DMS79 (cell line): ENCODE results near the gene CBX8.
"Not testable (repeated sequence)": the region's sequence is repeated elsewhere in the genome, so short reads cannot be mapped to it uniquely, and the experiment has no call there.

ENCODE experiments used
- DNase-seq: peaks from one replicate; lab custom pipeline; 2025; lab: John Stamatoyannopoulos, UW

The CBX8 gene

GRCh38 chr17:79779084-79779529 lies 17.8 kb downstream of the CBX8 start:
- no peak for DNase-seq

- no peak for DNase-seq
Observed at GRCh38 chr17:79778504-79779083, 18.3 kb downstream of the CBX8 start.

GRCh38 chr17:79777894-79778503 lies 18.9 kb downstream of the CBX8 start, which contains the start of gene CBX2:
TSS of gene CBX2 (plus strand) at chr17:79778148. CDS start at chr17:79778236, 88 bp downstream.
- no peak for DNase-seq

- peak; percentile 30 for DNase-seq
Observed at GRCh38 chr17:79777120-79777893, 19.6 kb downstream of the CBX8 start.

GRCh38 chr17:79776376-79777119 lies 20.3 kb downstream of the CBX8 start:
- DNase-seq = no peak

- DNase-seq = no peak
Observed at GRCh38 chr17:79775632-79776031, 21.2 kb downstream of the CBX8 start.

- no peak for DNase-seq
Observed at GRCh38 chr17:79774561-79774975, 22.3 kb downstream of the CBX8 start.

- not testable (repeated sequence) for DNase-seq
Observed at GRCh38 chr17:79772726-79773125, 24.2 kb downstream of the CBX8 start.

- DNase-seq = no peak
Observed at GRCh38 chr17:79771276-79771675, 25.6 kb downstream of the CBX8 start.

GRCh38 chr17:79769570-79770506 lies 27.0 kb downstream of the CBX8 start:
- DNase-seq = no peak

- no peak for DNase-seq
Observed at GRCh38 chr17:79765708-79766107, 31.2 kb downstream of the CBX8 start.

GRCh38 chr17:79761894-79762589 lies 34.8 kb downstream of the CBX8 start:
- no peak for DNase-seq

GRCh38 chr17:79760197-79760906 lies 36.5 kb downstream of the CBX8 start:
- no peak for DNase-seq

GRCh38 chr17:79758271-79758670 lies 38.6 kb downstream of the CBX8 start:
- no peak for DNase-seq

- no peak for DNase-seq
Observed at GRCh38 chr17:79757140-79757745, 39.6 kb downstream of the CBX8 start.

GRCh38 chr17:79755591-79755990 lies 41.3 kb downstream of the CBX8 start:
- no peak for DNase-seq

GRCh38 chr17:79754903-79755302 lies 42.0 kb downstream of the CBX8 start:
- DNase-seq = not testable (repeated sequence)

GRCh38 chr17:79754370-79754769 lies 42.5 kb downstream of the CBX8 start:
- no peak for DNase-seq

- DNase-seq = no peak
Observed at GRCh38 chr17:79752175-79752574, 44.7 kb downstream of the CBX8 start.
